Measurements from ENCODE around the gene GRIP2. TPM values are rescaled to one million over a fixed set of nuclear protein-coding genes. Genes with fewer than 3 reads are reported as not detected.

The GRIP2 gene
- total and polyA plus RNA-seq, 9 of the 15 experiments (the other 6 are each of a cell fraction or from before 2014, with no cell fraction given) = 0.01 TPM; not detected in 7

DNA sequence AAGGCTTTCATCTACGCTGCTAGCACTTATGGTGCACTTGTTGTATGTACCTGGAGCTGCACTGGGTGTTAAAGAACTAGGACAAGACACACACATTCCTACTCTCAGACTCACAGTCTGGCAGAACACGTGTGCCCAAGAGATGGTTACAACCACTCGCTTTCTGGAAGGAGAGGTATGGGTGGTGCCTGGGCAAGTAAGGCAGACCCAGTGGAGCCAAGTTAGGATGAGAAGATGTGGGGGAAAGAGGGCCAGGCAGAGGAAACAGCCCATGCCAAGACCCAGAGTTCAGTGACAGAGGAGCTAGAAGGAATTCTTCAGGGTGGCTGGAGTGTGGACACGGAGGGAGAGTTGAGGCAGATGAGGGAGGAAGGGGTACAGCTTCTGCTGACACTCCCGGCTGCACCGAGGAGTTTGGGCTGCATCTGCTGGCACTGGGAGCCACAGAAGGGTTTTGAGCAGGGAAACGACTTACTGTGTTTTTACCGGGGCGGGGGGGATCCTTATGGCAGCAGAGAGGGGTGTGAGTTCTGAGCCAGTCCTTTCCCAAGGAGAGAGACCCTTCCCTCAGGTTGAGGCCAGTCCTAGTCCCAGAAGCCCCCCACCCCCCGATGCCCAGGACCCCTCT, 59.0 kb downstream of the GRIP2 start (continued):
- TF ChIP-seq RBM34 (IDR thresholded peaks at IDR 0.05; ENCODE audit: borderline replicate concordance, insufficient read depth, low read length) = no peak
- no peak for TF ChIP-seq SMARCA4 (IDR thresholded peaks at IDR 0.05)
- no peak for TF ChIP-seq MEF2A (IDR thresholded peaks at IDR 0.05; ENCODE audit: control insufficient read depth, low read depth, low read length)
- no peak for TF ChIP-seq POLR3A (IDR thresholded peaks at IDR 0.05; ENCODE audit: borderline replicate concordance, extremely low read depth, insufficient read depth, insufficient read length)
- no peak for TF ChIP-seq KLF13 (tag; IDR thresholded peaks at IDR 0.05; ENCODE audit: borderline replicate concordance, low read depth)
- TF ChIP-seq JUN (IDR thresholded peaks at IDR 0.05; ENCODE audit: borderline replicate concordance, low read depth, low read length) = no peak
- TF ChIP-seq JUN (CRISPR knock-in tag; IDR thresholded peaks at IDR 0.05; ENCODE audit: borderline replicate concordance) = no peak
- no peak for TF ChIP-seq HDGF (IDR thresholded peaks at IDR 0.05)
- no peak for TF ChIP-seq MIER1 (IDR thresholded peaks at IDR 0.05; ENCODE audit: low read depth)
- TF ChIP-seq PHB (CRISPR knock-in tag; IDR thresholded peaks at IDR 0.05) = no peak
- no peak for TF ChIP-seq HCFC1 (IDR thresholded peaks at IDR 0.05; ENCODE audit: low read depth, low read length)
- no peak for TF ChIP-seq FOXJ2 (tag; IDR thresholded peaks at IDR 0.05)

All from K562 (cell line).